Endodermal cell (in vitro differentiated cells): ENCODE results near the gene ST3GAL3. TPM values are rescaled to one million over a fixed set of nuclear protein-coding genes. Genes with fewer than 3 reads are reported as not detected.

Source experiments
- DNase-seq: peaks from one replicate; pipeline ENCODE4 v3.0.0-alpha.2; 2017
- H3K27ac ChIP-seq: 2 replicates; pipeline ENCODE4 v1.5.1; 2013; ENCODE audit warnings: mild to moderate bottlenecking, low read depth, low read length, moderate library complexity
- H3K27me3 ChIP-seq: 2 replicates; pipeline ENCODE4 v1.6.1; 2013; ENCODE audit warnings: mild to moderate bottlenecking, low read length, moderate library complexity; ENCODE audit not compliant: insufficient read depth, control insufficient read depth, poor library complexity, severe bottlenecking
- H3K36me3 ChIP-seq: 2 replicates; pipeline ENCODE4 v1.7.0; 2013; ENCODE audit warnings: mild to moderate bottlenecking, low read length, moderate library complexity; ENCODE audit not compliant: control insufficient read depth, insufficient read depth
- H3K4me1 ChIP-seq: one replicate; pipeline ENCODE4 v1.7.0; 2013; ENCODE audit warnings: low read length; ENCODE audit not compliant: control insufficient read depth, insufficient read depth
- H3K4me3 ChIP-seq: 2 replicates; pipeline ENCODE4 v1.5.1; 2013; ENCODE audit warnings: mild to moderate bottlenecking, low read length, moderate library complexity
- H3K9ac ChIP-seq: 2 replicates; pipeline ENCODE4 v1.6.1; 2013; ENCODE audit warnings: mild to moderate bottlenecking, low read length, moderate library complexity; ENCODE audit not compliant: poor library complexity, severe bottlenecking; ENCODE audit errors: extremely low read depth
- H3K9me3 ChIP-seq: 2 replicates; pipeline ENCODE4 v1.6.1; 2013; ENCODE audit warnings: mild to moderate bottlenecking, low read length, moderate library complexity; ENCODE audit not compliant: control insufficient read depth
- H3K27ac Mint-ChIP-seq: 2 replicates; pipeline ENCODE4 v1.8.0; 2020; ENCODE audit warnings: mixed read lengths
- H3K27me3 Mint-ChIP-seq: 2 replicates; pipeline ENCODE4 v1.8.0; 2021; ENCODE audit warnings: mild to moderate bottlenecking, mixed read lengths; ENCODE audit not compliant: insufficient read depth
- H3K36me3 Mint-ChIP-seq: 2 replicates; pipeline ENCODE4 v1.8.0; 2020; ENCODE audit warnings: low read depth, mixed read lengths
- H3K4me1 Mint-ChIP-seq: 2 replicates; pipeline ENCODE4 v1.8.0; 2020; ENCODE audit warnings: mixed read lengths
- H3K4me3 Mint-ChIP-seq: 2 replicates; pipeline ENCODE4 v1.8.0; 2020; ENCODE audit warnings: mild to moderate bottlenecking, moderate library complexity, mixed read lengths
- H3K9me3 Mint-ChIP-seq: 2 replicates; pipeline ENCODE4 v1.8.0; 2020; ENCODE audit warnings: mild to moderate bottlenecking, mixed read lengths
- CTCF ChIP-seq: fragments of 200-600 bp; sonication (generic); conservative IDR thresholded peaks from 2 replicates; pipeline ENCODE4 v1.5.0; 2021; ENCODE audit warnings: antibody characterized with exemption, mild to moderate bottlenecking
- WGBS, 2 experiments: methylation state at CpG; one replicate each; pipeline versions ENCODE4 v1.1.5 to v1.1.7; 2013; ENCODE audit warnings: missing lambda C conversion rate in 2 of 2, mixed read lengths in 1 of 2; ENCODE audit not compliant: insufficient coverage in 1 of 2, insufficient read length in 1 of 2; 5-methylcytosine and 5-hydroxymethylcytosine counted together
- total RNA-seq, 2 donors: library from RNA; stranded (reverse); fragmentation: NEBNext Ultra II Directional in 1 of 2; extraction: Animal tissue kit (Norgen Biotek cat#: 25700) in 1 of 2; gene quantifications; 2 replicates in 1 of 2; 3 replicates in 1 of 2; pipeline ENCODE4 v1.2.1, GENCODE V29; 2021

The ST3GAL3 gene
- total RNA-seq, 2 donors from 2014 or later = 15.5 to 15.9 TPM

- no peak overlapping the region for H3K9ac ChIP-seq
- H3K4me1 ChIP-seq = no peaks in the 10 kb centered on the region
- H3K4me3 ChIP-seq = no peak overlapping the region
- no peak overlapping the region for H3K4me3 Mint-ChIP-seq
- peaks cover 24% of the 10 kb centered on the region for H3K36me3 Mint-ChIP-seq
- no peak for DNase-seq
- no peak overlapping the region for H3K27ac Mint-ChIP-seq
- H3K4me1 Mint-ChIP-seq = no peaks in the 10 kb centered on the region
- no peaks in the 10 kb centered on the region for H3K27me3 ChIP-seq
- H3K27me3 Mint-ChIP-seq = no peaks in the 10 kb centered on the region
- no peak for TF ChIP-seq CTCF
- H3K9me3 Mint-ChIP-seq = peaks cover 17% of the 10 kb centered on the region
- peaks cover 25% of the 10 kb centered on the region for H3K9me3 ChIP-seq
- no peak overlapping the region for H3K27ac ChIP-seq
- 95% methylated on average over 1 of the region's 1 CpG; no CpG with 5 or more reads in 1 of the 2 experiments for WGBS, 2 experiments
- no peaks in the 10 kb centered on the region for H3K36me3 ChIP-seq
These were observed 111.4 kb downstream of the ST3GAL3 start for GRCh38 chr1:43818691-43819090.

GRCh38 chr1:43819357-43819756, 112.0 kb downstream of the ST3GAL3 start:
- no peaks in the 10 kb centered on the region for H3K4me1 Mint-ChIP-seq
- H3K4me3 ChIP-seq = no peak overlapping the region
- peaks cover 24% of the 10 kb centered on the region for H3K36me3 Mint-ChIP-seq
- no peak for TF ChIP-seq CTCF
- H3K9me3 Mint-ChIP-seq = peaks cover 17% of the 10 kb centered on the region
- 98% methylated on average over 3 of the region's 4 CpGs; no CpG with 5 or more reads in 1 of the 2 experiments for WGBS, 2 experiments
- no peak for DNase-seq
- H3K9me3 ChIP-seq = peaks cover 25% of the 10 kb centered on the region
- no peaks in the 10 kb centered on the region for H3K36me3 ChIP-seq
- no peaks in the 10 kb centered on the region for H3K27me3 Mint-ChIP-seq
- no peak overlapping the region for H3K9ac ChIP-seq
- no peaks in the 10 kb centered on the region for H3K4me1 ChIP-seq
- no peak overlapping the region for H3K4me3 Mint-ChIP-seq
- no peak overlapping the region for H3K27ac Mint-ChIP-seq
- no peak overlapping the region for H3K27ac ChIP-seq
- H3K27me3 ChIP-seq = no peaks in the 10 kb centered on the region

- Mint-ChIP-seq H3K27ac (no peak overlapping the region), H3K27me3 (no peaks in the 10 kb centered on the region), H3K4me3 (no peak overlapping the region), H3K36me3 (peaks cover 21% of the 10 kb centered on the region), H3K4me1 (no peaks in the 10 kb centered on the region), H3K9me3 (peaks cover 17% of the 10 kb centered on the region)
- 74 to 78% methylated on average over 5 of the region's 5 CpGs for WGBS, 2 experiments
- Histone ChIP-seq H3K4me1 (no peaks in the 10 kb centered on the region), H3K27me3 (no peaks in the 10 kb centered on the region), H3K36me3 (no peaks in the 10 kb centered on the region), H3K9me3 (peaks cover 25% of the 10 kb centered on the region), H3K4me3 (no peak overlapping the region), H3K27ac (no peak overlapping the region), H3K9ac (no peak overlapping the region)
- no peak for DNase-seq
- no peak for TF ChIP-seq CTCF
These were observed 114.1 kb downstream of the ST3GAL3 start for GRCh38 chr1:43821471-43821870.
